IMR-90 (cell line): ENCODE results near the gene PSMA3. TPM values are rescaled to one million over a fixed set of nuclear protein-coding genes. Genes with fewer than 3 reads are reported as not detected.

Experiments used
- ATAC-seq: fragments of 200-7000 bp; cut with Tn5 transposase; 2 replicates; pipeline ENCODE4 v1.9.1; 2020; ENCODE audit warnings: low read depth, mild to moderate bottlenecking, moderate library complexity
- BruUV-seq: library from RNA; stranded (reverse); fragments of 400-500 nt; replicated peaks from 2 replicates; lab custom pipeline; 2021; lab: Mats Ljungman, UMichigan
- CTCF ChIA-PET: fragments of 300-600 bp; formaldehyde crosslinking; extraction: SDS; loops from one replicate; lab custom pipeline; 2021; ENCODE audit warnings: antibody characterized with exemption; lab: Yijun Ruan, JAX
- POLR2A ChIA-PET: fragments of 300-600 bp; sonication (Branson Sonifier 250); formaldehyde crosslinking; loops from one replicate; lab custom pipeline; 2022; ENCODE audit warnings: antibody characterized with exemption; ENCODE audit not compliant: unreplicated experiment; lab: Charles Lee
- DNase-seq: peaks from one replicate; pipeline ENCODE4 v3.0.0; 2013
- H2AFZ ChIP-seq: replicated peaks from 2 replicates; pipeline ENCODE3; 2013; ENCODE audit warnings: low read length, mild to moderate bottlenecking; ENCODE audit not compliant: poor library complexity
- H2AK5ac ChIP-seq: 2 replicates; pipeline ENCODE4 v1.6.1; 2013; ENCODE audit warnings: low read depth, low read length, inconsistent platforms
- H2AK9ac ChIP-seq: replicated peaks from 2 replicates; pipeline ENCODE3; 2013; ENCODE audit warnings: mild to moderate bottlenecking, low read depth, low read length, moderate library complexity; ENCODE audit not compliant: poor library complexity
- H2BK120ac ChIP-seq: 2 replicates; pipeline ENCODE4 v1.6.1; 2013; ENCODE audit warnings: low read depth, low read length, inconsistent platforms
- H2BK15ac ChIP-seq: 3 replicates; pipeline ENCODE4 v1.6.1; 2013; ENCODE audit warnings: low read depth, low read length, inconsistent platforms
- H2BK20ac ChIP-seq: 2 replicates; pipeline ENCODE4 v1.6.1; 2013; ENCODE audit warnings: low read depth, mild to moderate bottlenecking, inconsistent platforms, low read length, moderate library complexity
- H2BK5ac ChIP-seq: 2 replicates; pipeline ENCODE4 v1.6.1; 2013; ENCODE audit warnings: mild to moderate bottlenecking, low read depth, low read length, inconsistent platforms; ENCODE audit not compliant: poor library complexity, severe bottlenecking
- H3K14ac ChIP-seq: replicated peaks from 2 replicates; pipeline ENCODE4 v1.6.1; 2013; ENCODE audit warnings: low read depth, low read length, inconsistent platforms
- H3K18ac ChIP-seq: 2 replicates; pipeline ENCODE4 v1.6.1; 2013; ENCODE audit warnings: low read depth, low read length, control low read depth
- H3K23ac ChIP-seq: 2 replicates; pipeline ENCODE4 v1.6.1; 2013; ENCODE audit warnings: low read depth, low read length, inconsistent platforms
- H3K27ac ChIP-seq: 2 replicates; pipeline ENCODE4 v1.5.1; 2013; ENCODE audit warnings: mild to moderate bottlenecking, control low read depth, low read length; ENCODE audit not compliant: insufficient read depth
- H3K27me3 ChIP-seq: 2 replicates; pipeline ENCODE4 v1.6.1; 2013; ENCODE audit warnings: low read length; ENCODE audit not compliant: control insufficient read depth, insufficient read depth
- H3K36me3 ChIP-seq: 2 replicates; pipeline ENCODE4 v1.6.1; 2013; ENCODE audit warnings: low read length, mixed read lengths; ENCODE audit not compliant: control insufficient read depth, insufficient read depth
- H3K4ac ChIP-seq: 2 replicates; pipeline ENCODE4 v1.6.1; 2013; ENCODE audit warnings: low read depth, low read length, inconsistent platforms
- H3K4me1 ChIP-seq: 2 replicates; pipeline ENCODE4 v1.6.1; 2013; ENCODE audit warnings: low read length, mixed read lengths; ENCODE audit not compliant: control insufficient read depth, insufficient read depth
- H3K4me2 ChIP-seq: 2 replicates; pipeline ENCODE4 v1.6.1; 2013; ENCODE audit warnings: low read depth, mild to moderate bottlenecking, control low read depth, low read length, moderate library complexity
- H3K4me3 ChIP-seq: 2 replicates; pipeline ENCODE4 v1.5.1; 2013; ENCODE audit warnings: low read depth, mild to moderate bottlenecking, control low read depth, low read length, moderate library complexity; ENCODE audit not compliant: insufficient read depth
- H3K56ac ChIP-seq: 2 replicates; pipeline ENCODE4 v1.6.1; 2013; ENCODE audit warnings: low read length, inconsistent platforms; ENCODE audit not compliant: insufficient read depth; ENCODE audit errors: extremely low read depth
- H3K79me1 ChIP-seq, 2 experiments: 2 replicates each; pipeline ENCODE4 v1.6.1; 2013; ENCODE audit warnings: low read length in 2 of 2, inconsistent platforms in 1 of 2, low read depth in 1 of 2
- H3K9ac ChIP-seq: 2 replicates; pipeline ENCODE4 v1.6.1; 2013; ENCODE audit warnings: low read depth, low read length, control low read depth
- H3K9me1 ChIP-seq: 2 replicates; pipeline ENCODE4 v1.6.1; 2013; ENCODE audit warnings: low read length, inconsistent platforms; ENCODE audit not compliant: insufficient read depth
- H3K9me3 ChIP-seq: 2 replicates; pipeline ENCODE4 v1.6.1; 2013; ENCODE audit warnings: low read length; ENCODE audit not compliant: control insufficient read depth, insufficient read depth
- H4K20me1 ChIP-seq: 2 replicates; pipeline ENCODE4 v1.6.1; 2013; ENCODE audit warnings: low read length, inconsistent platforms; ENCODE audit not compliant: insufficient read depth
- H4K5ac ChIP-seq: 2 replicates; pipeline ENCODE4 v1.6.1; 2013; ENCODE audit warnings: mild to moderate bottlenecking, low read depth, low read length, control low read depth
- H4K8ac ChIP-seq, 2 experiments: 2 replicates each; pipeline ENCODE4 v1.6.1; 2013; ENCODE audit warnings: low read depth in 2 of 2, low read length in 2 of 2, control low read depth in 1 of 2, inconsistent platforms in 1 of 2
- H4K91ac ChIP-seq: 2 replicates; pipeline ENCODE4 v1.6.1; 2013; ENCODE audit warnings: low read depth, low read length, inconsistent platforms; ENCODE audit not compliant: insufficient read depth
- BHLHE40 ChIP-seq: fragments of 150-350 bp; IDR thresholded peaks from 2 replicates; pipeline ENCODE4 v1.6.1; 2016; ENCODE audit warnings: mild to moderate bottlenecking, low read depth, low read length
- RAD21 ChIP-seq: IDR thresholded peaks from 2 replicates; pipeline ENCODE4 v1.6.1; 2012; ENCODE audit warnings: low read length, improper control_type of control experiment
- WGBS, 2 experiments: methylation state at CpG; one replicate each; pipeline versions ENCODE4 v1.1.5 to v1.1.7; 2013; ENCODE audit warnings: missing lambda C conversion rate in 2 of 2; ENCODE audit not compliant: insufficient read length in 1 of 2; ENCODE audit errors: extremely low coverage in 2 of 2; 5-methylcytosine and 5-hydroxymethylcytosine counted together
- dilution Hi-C: fragments of 300-500 bp; cut with HindIII; formaldehyde crosslinking; loops from one replicate; pipeline ENCODE4 v1.14.3; 2018; ENCODE audit warnings: low sequenced_read_pairs; ENCODE audit not compliant: unreplicated experiment
- in situ Hi-C: fragments of 300-500 bp; cut with MboI; formaldehyde crosslinking; loops from 3 replicates; pipeline ENCODE4 v1.14.3; 2019; ENCODE audit warnings: low sequenced_read_pairs, inconsistent platforms, mixed read lengths
- intact Hi-C: fragments of 100-400 bp; cut with micrococcal nuclease; formaldehyde crosslinking; loops from 2 replicates; pipeline ENCODE4 v1.10.0; 2022
- polyA plus RNA-seq, 3 experiments: library from polyadenylated mRNA; depleted of rRNA; stranded (reverse); fragments of >200 nt; gene quantifications; 2 replicates each; pipeline ENCODE4 v1.2.3, GENCODE V29; 2012; ENCODE audit warnings: low replicate concordance in 1 of 3
- total RNA-seq: library from RNA; depleted of rRNA; stranded (reverse); fragments of >200 nt; gene quantifications from 2 replicates; pipeline ENCODE4 v1.2.3, GENCODE V29; 2012
- TF ChIP-seq, protein P1 (sequence below): conservative IDR thresholded peaks from 2 replicates; pipeline ENCODE4 v1.5.1; 2012; ENCODE audit warnings: mild to moderate bottlenecking, low read depth, low read length, improper control_type of control experiment

The PSMA3 gene
- total and polyA plus RNA-seq, 2 of the 4 experiments (the other 2 are of a cell fraction) = 74.9 to 231 TPM

DNA sequence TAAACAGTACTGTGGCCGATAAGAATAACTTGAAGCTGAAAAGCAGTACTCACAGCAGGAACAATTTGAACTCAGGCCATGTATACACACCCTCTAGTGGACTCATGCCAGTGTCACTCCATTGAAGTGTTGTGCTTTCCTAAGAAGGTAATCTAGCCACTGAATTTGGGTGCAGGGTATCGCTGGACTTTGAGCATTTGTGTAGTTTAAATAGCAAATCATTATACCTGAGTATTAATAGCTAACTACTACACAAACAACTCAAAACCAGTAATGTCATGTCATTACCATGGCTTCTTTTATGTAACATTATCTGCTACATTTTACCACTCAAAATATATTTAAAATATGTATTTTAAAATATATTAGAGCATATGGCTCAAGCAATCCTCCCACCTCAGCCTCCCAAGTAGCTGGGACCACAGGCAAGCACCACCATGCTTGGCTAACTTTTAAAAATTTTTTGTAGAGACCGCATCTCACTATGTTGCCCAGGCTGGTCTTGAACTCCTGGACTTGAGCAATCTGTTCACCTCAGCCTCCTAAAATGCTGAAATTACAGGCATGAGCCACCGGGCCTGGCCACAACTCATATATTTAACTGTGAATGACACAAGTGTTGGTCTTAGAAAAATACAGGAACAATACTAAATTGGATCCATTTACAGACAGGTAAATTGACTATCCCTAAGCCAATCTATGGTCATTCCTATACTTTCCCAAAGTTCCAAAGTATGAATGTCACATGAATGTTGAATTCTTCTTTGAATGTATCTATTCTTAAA, 28.1 kb downstream of the PSMA3 start:
- H3K9me3 ChIP-seq = no peaks in the 10 kb centered on the region
- TF ChIP-seq BHLHE40 (no peak), RAD21 (no peak)
- TF ChIP-seq, protein P1, sequence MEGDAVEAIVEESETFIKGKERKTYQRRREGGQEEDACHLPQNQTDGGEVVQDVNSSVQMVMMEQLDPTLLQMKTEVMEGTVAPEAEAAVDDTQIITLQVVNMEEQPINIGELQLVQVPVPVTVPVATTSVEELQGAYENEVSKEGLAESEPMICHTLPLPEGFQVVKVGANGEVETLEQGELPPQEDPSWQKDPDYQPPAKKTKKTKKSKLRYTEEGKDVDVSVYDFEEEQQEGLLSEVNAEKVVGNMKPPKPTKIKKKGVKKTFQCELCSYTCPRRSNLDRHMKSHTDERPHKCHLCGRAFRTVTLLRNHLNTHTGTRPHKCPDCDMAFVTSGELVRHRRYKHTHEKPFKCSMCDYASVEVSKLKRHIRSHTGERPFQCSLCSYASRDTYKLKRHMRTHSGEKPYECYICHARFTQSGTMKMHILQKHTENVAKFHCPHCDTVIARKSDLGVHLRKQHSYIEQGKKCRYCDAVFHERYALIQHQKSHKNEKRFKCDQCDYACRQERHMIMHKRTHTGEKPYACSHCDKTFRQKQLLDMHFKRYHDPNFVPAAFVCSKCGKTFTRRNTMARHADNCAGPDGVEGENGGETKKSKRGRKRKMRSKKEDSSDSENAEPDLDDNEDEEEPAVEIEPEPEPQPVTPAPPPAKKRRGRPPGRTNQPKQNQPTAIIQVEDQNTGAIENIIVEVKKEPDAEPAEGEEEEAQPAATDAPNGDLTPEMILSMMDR = 0 out of 2 replicates have a peak, but pooled peaks have one; percentile 9
- H2BK20ac ChIP-seq = no peak overlapping the region
- peaks cover 42% of the 10 kb centered on the region for H3K36me3 ChIP-seq
- H3K23ac ChIP-seq = no peak overlapping the region
- no peak overlapping the region for H3K14ac ChIP-seq
- in situ Hi-C loops (no loop called here), dilution Hi-C loops (no loop called here), intact Hi-C loops (no loop called here)
- no peak overlapping the region for H2AK9ac ChIP-seq
- H3K56ac ChIP-seq = no peak overlapping the region
- CTCF ChIA-PET = no interaction called here
- no peak overlapping the region for H2BK5ac ChIP-seq
- H3K18ac ChIP-seq = no peak overlapping the region
- no TSS peak for BruUV-seq
- no peaks in the 10 kb centered on the region for H3K9me1 ChIP-seq
- H2BK120ac ChIP-seq = no peak overlapping the region
- H3K4me2 ChIP-seq = no peak overlapping the region
- no CpG with 5 or more reads among the region's 4 CpGs for WGBS, 2 experiments
- POLR2A ChIA-PET = no interaction called here
- no peak overlapping the region for H2AFZ ChIP-seq
- peak; percentile 53 for DNase-seq
- no peak overlapping the region for H2BK15ac ChIP-seq
- H3K27me3 ChIP-seq = no peaks in the 10 kb centered on the region
- H3K27ac ChIP-seq = no peak overlapping the region
- H3K4ac ChIP-seq = no peak overlapping the region
- peak; percentile 56 for ATAC-seq
- no peak overlapping the region for H4K91ac ChIP-seq
- H2AK5ac ChIP-seq = no peak overlapping the region
- H3K79me1 ChIP-seq = peaks cover 10 to 54% of the 10 kb centered on the region in 2 experiments
- no peak overlapping the region for H3K9ac ChIP-seq
- H3K4me3 ChIP-seq = no peak overlapping the region
- peaks cover 3% of the 10 kb centered on the region; the same call in 1 of the 2 replicates for H3K4me1 ChIP-seq
- peaks cover 29% of the 10 kb centered on the region for H4K20me1 ChIP-seq
- no peak overlapping the region for H4K5ac ChIP-seq
- H4K8ac ChIP-seq = no peak overlapping the region; a peak in 1 of 4 replicates
